Measurements from ENCODE around the gene NCKAP1.

- TF ChIP-seq CTCF (IDR thresholded peaks at IDR 0.05) (peak in 4 of 6 experiments; percentile 52 to 58 (median 56)), POLR2A (IDR thresholded peaks at IDR 0.05) (no peak)
These were observed 58.1 kb downstream of the NCKAP1 start for GRCh38 chr2:182980115-182980514.

Measured in Peyer's patch (tissue), 4 donors.